ENCODE results near the gene CAMSAP1. TPM values are rescaled to one million over a fixed set of nuclear protein-coding genes. Genes with fewer than 3 reads are reported as not detected.
A peak's percentile ranks its signal among the peaks of the same experiment; 100 is the strongest.

The CAMSAP1 gene
- polyA plus RNA-seq, 3 donors, result 0.71 to 9.0 (median 0.75) TPM

DNA sequence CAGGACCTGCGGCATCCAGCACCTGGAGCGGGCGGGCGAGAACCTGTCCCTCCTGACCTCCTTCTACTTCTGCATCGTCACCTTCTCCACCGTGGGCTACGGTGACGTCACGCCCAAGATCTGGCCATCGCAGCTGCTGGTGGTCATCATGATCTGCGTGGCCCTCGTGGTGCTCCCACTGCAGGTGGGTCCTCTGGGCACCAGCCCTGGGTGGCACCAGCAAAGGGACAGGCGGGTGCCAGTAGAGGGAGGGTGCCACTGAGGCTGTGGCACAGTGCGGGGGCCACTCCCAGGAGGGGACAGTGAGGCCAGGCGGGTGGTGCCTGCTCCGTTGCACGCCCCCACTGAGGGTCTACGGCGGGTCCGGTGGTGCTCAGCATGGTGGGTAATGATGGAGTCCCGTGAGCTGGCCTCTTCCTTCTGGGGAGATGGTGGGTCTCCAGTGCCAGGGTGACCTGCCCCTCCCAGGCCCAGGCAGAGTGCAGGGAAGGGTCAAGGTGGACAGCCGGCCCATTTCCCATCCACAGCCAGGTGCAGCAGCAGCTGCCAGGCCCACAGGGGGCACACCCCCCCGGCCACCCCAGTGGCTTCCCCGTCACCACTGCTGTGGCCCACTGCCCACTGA, 147.6 kb downstream of the CAMSAP1 start:
- H2AFZ ChIP-seq (ENCODE audit: insufficient read depth, low read depth, low read length, poor library complexity, severe bottlenecking), result no peak overlapping the region
- peaks cover 0 to 2% of the 10 kb centered on the region in 2 donors for H3K9me3 ChIP-seq (replicated peaks in 1 of 2; ENCODE audit: control insufficient read depth in 1 of 2, insufficient read depth in 1 of 2, low read length in 2 of 2)
- H3K9me3 Mint-ChIP-seq, result peaks cover 2 to 7% (median 5%) of the 10 kb centered on the region in 7 donors
- no peaks in the 10 kb centered on the region for H3K4me1 ChIP-seq (ENCODE audit: control insufficient read depth in 1 of 2, insufficient read depth in 2 of 2, low read length in 2 of 2)
- no peak overlapping the region for H3K27ac ChIP-seq (ENCODE audit: low read depth in 1 of 2, low read length in 2 of 2)
- H4K20me1 ChIP-seq (ENCODE audit: insufficient read depth, low read length), result no peaks in the 10 kb centered on the region
- no peak overlapping the region for H3K4me3 Mint-ChIP-seq
- peak overlapping the region in 1 of 7 donors; percentile 80 for H3K27ac Mint-ChIP-seq
- no peak overlapping the region for H3K4me3 ChIP-seq (replicated peaks in 1 of 3; ENCODE audit: low read depth in 2 of 3, low read length in 3 of 3)
- no peak overlapping the region for H3K9ac ChIP-seq (ENCODE audit: insufficient read depth, low read length, poor library complexity, severe bottlenecking)
- H3K4me2 ChIP-seq (replicated peaks; ENCODE audit: extremely low read depth, low read length, poor library complexity, severe bottlenecking), result no peak overlapping the region
- H3K79me2 ChIP-seq (ENCODE audit: insufficient read depth, low read length), result no peaks in the 10 kb centered on the region
- no peaks in the 10 kb centered on the region for H3K4me1 Mint-ChIP-seq
- peaks cover under 1 to 6% (median 2%) of the 10 kb centered on the region in 3 donors for H3K27me3 Mint-ChIP-seq (ENCODE audit: low read depth in 3 of 3)
- intact Hi-C loops (cut with micrococcal nuclease), result no loop called here
- H3K27me3 ChIP-seq (ENCODE audit: control insufficient read depth in 2 of 2, insufficient read depth in 2 of 2, low read length in 2 of 2), result no peaks in the 10 kb centered on the region
- no peak for DNase-seq
- no peaks in the 10 kb centered on the region for H3K36me3 Mint-ChIP-seq
- H3K36me3 ChIP-seq (replicated peaks in 1 of 2; ENCODE audit: control insufficient read depth in 1 of 2, insufficient read depth in 2 of 2, low read length in 2 of 2), result no peaks in the 10 kb centered on the region
- TF ChIP-seq, protein P1, sequence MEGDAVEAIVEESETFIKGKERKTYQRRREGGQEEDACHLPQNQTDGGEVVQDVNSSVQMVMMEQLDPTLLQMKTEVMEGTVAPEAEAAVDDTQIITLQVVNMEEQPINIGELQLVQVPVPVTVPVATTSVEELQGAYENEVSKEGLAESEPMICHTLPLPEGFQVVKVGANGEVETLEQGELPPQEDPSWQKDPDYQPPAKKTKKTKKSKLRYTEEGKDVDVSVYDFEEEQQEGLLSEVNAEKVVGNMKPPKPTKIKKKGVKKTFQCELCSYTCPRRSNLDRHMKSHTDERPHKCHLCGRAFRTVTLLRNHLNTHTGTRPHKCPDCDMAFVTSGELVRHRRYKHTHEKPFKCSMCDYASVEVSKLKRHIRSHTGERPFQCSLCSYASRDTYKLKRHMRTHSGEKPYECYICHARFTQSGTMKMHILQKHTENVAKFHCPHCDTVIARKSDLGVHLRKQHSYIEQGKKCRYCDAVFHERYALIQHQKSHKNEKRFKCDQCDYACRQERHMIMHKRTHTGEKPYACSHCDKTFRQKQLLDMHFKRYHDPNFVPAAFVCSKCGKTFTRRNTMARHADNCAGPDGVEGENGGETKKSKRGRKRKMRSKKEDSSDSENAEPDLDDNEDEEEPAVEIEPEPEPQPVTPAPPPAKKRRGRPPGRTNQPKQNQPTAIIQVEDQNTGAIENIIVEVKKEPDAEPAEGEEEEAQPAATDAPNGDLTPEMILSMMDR (IDR thresholded peaks at IDR 0.05), result no peak
- WGBS (ENCODE audit: insufficient coverage), result 93% methylated on average over 20 of the region's 24 CpGs

DNA sequence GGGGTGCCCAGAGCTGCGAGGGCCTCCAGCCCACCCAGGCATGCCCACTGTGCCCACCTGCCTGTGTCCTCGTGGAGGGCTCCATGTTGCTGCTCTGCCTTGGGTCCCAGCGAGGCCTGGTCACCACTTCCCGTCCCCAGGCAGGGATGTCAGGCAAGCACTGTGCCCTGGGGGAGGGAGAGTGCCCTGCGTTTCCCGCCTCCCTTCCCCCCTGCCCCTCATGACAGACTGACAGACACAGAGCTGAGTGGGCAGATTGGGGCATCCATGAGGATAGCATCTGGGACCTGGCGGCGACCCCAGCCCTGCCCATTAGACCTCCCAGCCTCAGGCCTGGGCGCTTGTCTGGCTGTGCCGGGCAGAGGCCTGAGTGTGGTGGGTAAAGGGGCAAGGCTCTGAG, 148.5 kb downstream of the CAMSAP1 start:
- no peaks in the 10 kb centered on the region for H3K4me1 Mint-ChIP-seq
- H3K36me3 Mint-ChIP-seq, result no peaks in the 10 kb centered on the region
- no peak overlapping the region for H2AFZ ChIP-seq (ENCODE audit: insufficient read depth, low read depth, low read length, poor library complexity, severe bottlenecking)
- no peak overlapping the region for H3K9ac ChIP-seq (ENCODE audit: insufficient read depth, low read length, poor library complexity, severe bottlenecking)
- no peaks in the 10 kb centered on the region for H3K36me3 ChIP-seq (replicated peaks in 1 of 2; ENCODE audit: control insufficient read depth in 1 of 2, insufficient read depth in 2 of 2, low read length in 2 of 2)
- no peaks in the 10 kb centered on the region for H3K9me3 ChIP-seq (replicated peaks in 1 of 2; ENCODE audit: control insufficient read depth in 1 of 2, insufficient read depth in 1 of 2, low read length in 2 of 2)
- H4K20me1 ChIP-seq (ENCODE audit: insufficient read depth, low read length), result no peaks in the 10 kb centered on the region
- no peak overlapping the region for H3K27ac ChIP-seq (ENCODE audit: low read depth in 1 of 2, low read length in 2 of 2)
- no peak overlapping the region for H3K4me2 ChIP-seq (replicated peaks; ENCODE audit: extremely low read depth, low read length, poor library complexity, severe bottlenecking)
- H3K4me1 ChIP-seq (ENCODE audit: control insufficient read depth in 1 of 2, insufficient read depth in 2 of 2, low read length in 2 of 2), result no peaks in the 10 kb centered on the region
- DNase-seq, result no peak
- no peak overlapping the region for H3K4me3 ChIP-seq (replicated peaks in 1 of 3; ENCODE audit: low read depth in 2 of 3, low read length in 3 of 3)
- WGBS (ENCODE audit: insufficient coverage), result 94% methylated on average over 7 of the region's 10 CpGs
- H3K27me3 ChIP-seq (ENCODE audit: control insufficient read depth in 2 of 2, insufficient read depth in 2 of 2, low read length in 2 of 2), result no peaks in the 10 kb centered on the region
- TF ChIP-seq, protein P1 (IDR thresholded peaks at IDR 0.05), result no peak
- no peak overlapping the region for H3K4me3 Mint-ChIP-seq
- intact Hi-C loops (cut with micrococcal nuclease), result no loop called here
- peaks cover 0 to 4% (median 2%) of the 10 kb centered on the region in 7 donors for H3K9me3 Mint-ChIP-seq
- no peak overlapping the region for H3K27ac Mint-ChIP-seq
- peaks cover 1 to 6% (median 2%) of the 10 kb centered on the region in 3 donors for H3K27me3 Mint-ChIP-seq (ENCODE audit: low read depth in 3 of 3)
- no peaks in the 10 kb centered on the region for H3K79me2 ChIP-seq (ENCODE audit: insufficient read depth, low read length)

Other genes starting within 250 kb of the CAMSAP1 start
- gene LCN9, start 244.2 kb downstream of the CAMSAP1 start, polyA plus RNA-seq, result not detected
- gene SOHLH1, start 208.1 kb downstream of the CAMSAP1 start, polyA plus RNA-seq, result not detected
- gene KCNT1, start 205.4 kb downstream of the CAMSAP1 start, polyA plus RNA-seq, result not detected
- gene UBAC1, start 53.8 kb upstream of the CAMSAP1 start, polyA plus RNA-seq, result 10 to 100 TPM; 35.8 to 63.1 (median 52.5) TPM
- gene NACC2, start 187.7 kb upstream of the CAMSAP1 start, polyA plus RNA-seq, result 10 to 100 TPM in 1 of 3 donors, 1 to 10 TPM in 2; 8.1 to 32.4 (median 8.7) TPM
- 10 to 100 TPM; 11.0 to 38.0 (median 30.9) TPM for gene TMEM250, start 211.3 kb upstream of the CAMSAP1 start, polyA plus RNA-seq

All from CD14-positive monocyte (primary cell).